ENCODE data around the gene NFIA.

- TF ChIP-seq POLR2A (IDR thresholded peaks at IDR 0.05; ENCODE audit: low read depth, low read length) (no peak), POLR2AphosphoS5 (IDR thresholded peaks at IDR 0.05; ENCODE audit: low read depth, low read length) (no peak), TAF1 (IDR thresholded peaks at IDR 0.05; ENCODE audit: low read depth, low read length) (no peak), POU2F2 (IDR thresholded peaks at IDR 0.05; ENCODE audit: low read depth, low read length) (no peak), SPI1 (IDR thresholded peaks at IDR 0.05; ENCODE audit: low read depth, low read length) (no peak)
Observed at GRCh38 chr1:61056573-61057439, 25.6 kb upstream of the NFIA start.

All from GM12891 (cell line).